ENCODE measurements around the gene PPP1R7. TPM values are rescaled to one million over a fixed set of nuclear protein-coding genes. Genes with fewer than 3 reads are reported as not detected.

PPP1R7 gene
- total RNA-seq, 1 donor from 2014 or later, result 57.7 TPM

DNA sequence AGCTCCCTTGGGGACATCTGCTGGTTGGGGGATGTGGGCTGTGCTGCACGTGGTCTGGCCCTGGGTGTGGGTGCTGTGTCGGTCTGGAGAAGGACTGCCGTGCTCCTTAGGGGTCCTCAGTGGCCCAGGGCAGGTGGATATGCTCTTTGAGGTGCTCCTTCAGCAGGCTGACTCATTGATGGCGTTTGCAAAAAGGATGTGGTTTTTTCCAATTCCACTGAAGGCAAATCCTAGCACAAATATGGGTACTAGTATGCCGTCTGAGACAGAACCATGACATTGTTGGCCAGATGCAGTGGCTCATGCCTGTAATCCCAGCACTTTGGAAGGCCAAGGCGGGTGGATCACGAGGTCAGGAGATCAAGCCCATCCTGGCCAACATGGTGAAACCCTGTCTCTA, 3.3 kb downstream of the PPP1R7 start:
- TF ChIP-seq, protein P1, sequence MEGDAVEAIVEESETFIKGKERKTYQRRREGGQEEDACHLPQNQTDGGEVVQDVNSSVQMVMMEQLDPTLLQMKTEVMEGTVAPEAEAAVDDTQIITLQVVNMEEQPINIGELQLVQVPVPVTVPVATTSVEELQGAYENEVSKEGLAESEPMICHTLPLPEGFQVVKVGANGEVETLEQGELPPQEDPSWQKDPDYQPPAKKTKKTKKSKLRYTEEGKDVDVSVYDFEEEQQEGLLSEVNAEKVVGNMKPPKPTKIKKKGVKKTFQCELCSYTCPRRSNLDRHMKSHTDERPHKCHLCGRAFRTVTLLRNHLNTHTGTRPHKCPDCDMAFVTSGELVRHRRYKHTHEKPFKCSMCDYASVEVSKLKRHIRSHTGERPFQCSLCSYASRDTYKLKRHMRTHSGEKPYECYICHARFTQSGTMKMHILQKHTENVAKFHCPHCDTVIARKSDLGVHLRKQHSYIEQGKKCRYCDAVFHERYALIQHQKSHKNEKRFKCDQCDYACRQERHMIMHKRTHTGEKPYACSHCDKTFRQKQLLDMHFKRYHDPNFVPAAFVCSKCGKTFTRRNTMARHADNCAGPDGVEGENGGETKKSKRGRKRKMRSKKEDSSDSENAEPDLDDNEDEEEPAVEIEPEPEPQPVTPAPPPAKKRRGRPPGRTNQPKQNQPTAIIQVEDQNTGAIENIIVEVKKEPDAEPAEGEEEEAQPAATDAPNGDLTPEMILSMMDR (conservative IDR thresholded peaks at IDR 0.05; ENCODE audit: low read depth, low read length), result no peak
- no peak overlapping the region for H3K4me3 ChIP-seq (ENCODE audit: low read depth, low read length)
- DNase-seq (ENCODE audit: low read depth), result no peak

- H3K4me3 ChIP-seq (ENCODE audit: low read depth, low read length), result no peak overlapping the region
- TF ChIP-seq, protein P1 (conservative IDR thresholded peaks at IDR 0.05; ENCODE audit: low read depth, low read length), result no peak
- DNase-seq (ENCODE audit: low read depth), result no peak
Observed at GRCh38 chr2:241154915-241155314, 4.6 kb downstream of the PPP1R7 start.

GRCh38 chr2:241155936-241156335, 5.7 kb downstream of the PPP1R7 start:
- DNase-seq (ENCODE audit: low read depth), result no peak
- no peak overlapping the region for H3K4me3 ChIP-seq (ENCODE audit: low read depth, low read length)
- TF ChIP-seq, protein P1 (conservative IDR thresholded peaks at IDR 0.05; ENCODE audit: low read depth, low read length), result no peak

- no peak for DNase-seq (ENCODE audit: low read depth)
- H3K4me3 ChIP-seq (ENCODE audit: low read depth, low read length), result no peak overlapping the region
- TF ChIP-seq, protein P1 (conservative IDR thresholded peaks at IDR 0.05; ENCODE audit: low read depth, low read length), result no peak
Observed at GRCh38 chr2:241156971-241157441, 6.7 kb downstream of the PPP1R7 start.

GRCh38 chr2:241157841-241158545, 7.7 kb downstream of the PPP1R7 start:
- TF ChIP-seq, protein P1 (conservative IDR thresholded peaks at IDR 0.05; ENCODE audit: low read depth, low read length), result no peak
- DNase-seq (ENCODE audit: low read depth), result no peak
- H3K4me3 ChIP-seq (ENCODE audit: low read depth, low read length), result no peak overlapping the region

GRCh38 chr2:241158546-241158900, 8.3 kb downstream of the PPP1R7 start:
- H3K4me3 ChIP-seq (ENCODE audit: low read depth, low read length), result no peak overlapping the region
- TF ChIP-seq, protein P1 (conservative IDR thresholded peaks at IDR 0.05; ENCODE audit: low read depth, low read length), result no peak
- no peak for DNase-seq (ENCODE audit: low read depth)

- TF ChIP-seq, protein P1 (conservative IDR thresholded peaks at IDR 0.05; ENCODE audit: low read depth, low read length), result no peak
- H3K4me3 ChIP-seq (ENCODE audit: low read depth, low read length), result no peak overlapping the region
- DNase-seq (ENCODE audit: low read depth), result no peak
Observed at GRCh38 chr2:241159116-241159515, 8.8 kb downstream of the PPP1R7 start.

All from epithelial cell of proximal tubule (primary cell).